Measurements from ENCODE around the gene RHBDD1.

- TF ChIP-seq POLR2A (IDR thresholded peaks at IDR 0.05; ENCODE audit: low read depth, low read length) (no peak), POLR2AphosphoS5 (IDR thresholded peaks at IDR 0.05; ENCODE audit: low read depth, low read length) (no peak), TAF1 (IDR thresholded peaks at IDR 0.05; ENCODE audit: borderline replicate concordance, low read depth, low read length) (no peak)
Observed at GRCh38 chr2:226981791-226982326, 146.0 kb downstream of the RHBDD1 start.
